ENCODE measurements around the gene MYBPC3.
"Not testable (repeated sequence)": the region's sequence is repeated elsewhere in the genome, so short reads cannot be mapped to it uniquely, and the experiment has no call there.

MYBPC3 gene

GRCh38 chr11:47340010-47340409 lies 12.5 kb downstream of the MYBPC3 start:
- no peak for DNase-seq

- DNase-seq = no peak
Observed at GRCh38 chr11:47338396-47339241, 13.9 kb downstream of the MYBPC3 start.

GRCh38 chr11:47337229-47337924 lies 15.1 kb downstream of the MYBPC3 start:
- DNase-seq = no peak

GRCh38 chr11:47336595-47336994 lies 15.9 kb downstream of the MYBPC3 start:
- no peak for DNase-seq

GRCh38 chr11:47335733-47336132 lies 16.8 kb downstream of the MYBPC3 start:
- DNase-seq = no peak

- not testable (repeated sequence) for DNase-seq
Observed at GRCh38 chr11:47334699-47335411, 17.6 kb downstream of the MYBPC3 start.

GRCh38 chr11:47333886-47334443 lies 18.5 kb downstream of the MYBPC3 start:
- no peak for DNase-seq

- no peak for DNase-seq
Observed at GRCh38 chr11:47333526-47333845, 19.0 kb downstream of the MYBPC3 start.

- DNase-seq = no peak
Observed at GRCh38 chr11:47332791-47333525, 19.5 kb downstream of the MYBPC3 start.

GRCh38 chr11:47332303-47332711 lies 20.2 kb downstream of the MYBPC3 start:
- no peak for DNase-seq

- DNase-seq = no peak
Observed at GRCh38 chr11:47331454-47332302, 20.8 kb downstream of the MYBPC3 start.

GRCh38 chr11:47329987-47330931 lies 22.2 kb downstream of the MYBPC3 start:
- DNase-seq = no peak

GRCh38 chr11:47329431-47329986 lies 23.0 kb downstream of the MYBPC3 start:
- no peak for DNase-seq

GRCh38 chr11:47328449-47329390 lies 23.8 kb downstream of the MYBPC3 start:
- peak in 4 of 56 donors; percentile 6 to 23 (median 18) for DNase-seq

- DNase-seq = no peak
Observed at GRCh38 chr11:47327949-47328348, 24.6 kb downstream of the MYBPC3 start.

GRCh38 chr11:47327025-47327424 lies 25.5 kb downstream of the MYBPC3 start:
- DNase-seq = no peak

GRCh38 chr11:47326198-47326597 lies 26.3 kb downstream of the MYBPC3 start:
- DNase-seq = no peak
